AML-193 (cell line): ENCODE results near the gene PHF23.

Experiments used
- DNase-seq, 2 experiments: peaks; one replicate each; lab custom pipeline; 2025; lab: John Stamatoyannopoulos, UW

Gene PHF23

DNA sequence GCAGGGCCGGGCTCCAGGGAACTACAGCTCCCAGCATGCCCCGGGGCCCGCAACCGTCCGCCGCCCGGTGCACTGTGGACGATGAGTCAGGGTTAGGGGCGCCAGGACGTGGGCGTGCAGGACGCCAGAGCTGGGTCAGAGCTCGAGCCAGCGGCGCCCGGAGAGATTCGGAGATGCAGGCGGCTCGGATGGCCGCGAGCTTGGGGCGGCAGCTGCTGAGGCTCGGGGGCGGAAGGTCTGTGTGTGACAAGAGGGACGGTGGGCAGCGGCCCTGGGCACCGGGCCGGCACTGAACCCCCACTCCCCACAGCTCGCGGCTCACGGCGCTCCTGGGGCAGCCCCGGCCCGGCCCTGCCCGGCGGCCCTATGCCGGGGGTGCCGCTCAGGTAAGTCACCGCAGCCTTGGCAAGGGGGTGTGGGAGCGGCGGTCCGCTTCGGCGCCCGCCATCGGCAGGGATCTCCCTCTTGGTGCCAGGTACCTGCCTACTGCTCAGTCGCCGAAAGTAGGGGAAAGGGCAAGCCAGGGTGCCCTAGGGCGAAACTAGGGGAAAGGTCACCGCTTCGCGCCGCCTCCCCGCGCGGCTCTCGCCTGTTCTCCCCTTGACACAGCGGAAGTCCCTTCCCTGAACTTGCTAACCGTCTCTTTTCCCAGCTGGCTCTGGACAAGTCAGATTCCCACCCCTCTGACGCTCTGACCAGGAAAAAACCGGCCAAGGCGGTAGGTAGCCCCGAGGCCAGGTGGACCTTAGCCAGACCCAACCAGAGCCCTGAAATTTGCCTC, 19.3 kb downstream of the PHF23 start, which contains the start of the genes ACADVL and DLG4:
Gene ACADVL (plus strand): TSS at position 127 of the 781 bp plus-strand sequence. CDS start 47 bp downstream, at position 174.
Gene DLG4 (minus strand): TSS at position 25 of the 781 bp plus-strand sequence.
- peak; percentile 19 to 54 for DNase-seq

- no peak for DNase-seq
Observed at GRCh38 chr17:7219229-7219811, 19.9 kb downstream of the PHF23 start.

- no peak for DNase-seq
Observed at GRCh38 chr17:7218758-7219157, 20.5 kb downstream of the PHF23 start.

GRCh38 chr17:7218166-7218565, 21.1 kb downstream of the PHF23 start:
- no peak for DNase-seq

GRCh38 chr17:7217113-7217987, 21.9 kb downstream of the PHF23 start:
- DNase-seq, result peak; percentile 6 to 8

DNA sequence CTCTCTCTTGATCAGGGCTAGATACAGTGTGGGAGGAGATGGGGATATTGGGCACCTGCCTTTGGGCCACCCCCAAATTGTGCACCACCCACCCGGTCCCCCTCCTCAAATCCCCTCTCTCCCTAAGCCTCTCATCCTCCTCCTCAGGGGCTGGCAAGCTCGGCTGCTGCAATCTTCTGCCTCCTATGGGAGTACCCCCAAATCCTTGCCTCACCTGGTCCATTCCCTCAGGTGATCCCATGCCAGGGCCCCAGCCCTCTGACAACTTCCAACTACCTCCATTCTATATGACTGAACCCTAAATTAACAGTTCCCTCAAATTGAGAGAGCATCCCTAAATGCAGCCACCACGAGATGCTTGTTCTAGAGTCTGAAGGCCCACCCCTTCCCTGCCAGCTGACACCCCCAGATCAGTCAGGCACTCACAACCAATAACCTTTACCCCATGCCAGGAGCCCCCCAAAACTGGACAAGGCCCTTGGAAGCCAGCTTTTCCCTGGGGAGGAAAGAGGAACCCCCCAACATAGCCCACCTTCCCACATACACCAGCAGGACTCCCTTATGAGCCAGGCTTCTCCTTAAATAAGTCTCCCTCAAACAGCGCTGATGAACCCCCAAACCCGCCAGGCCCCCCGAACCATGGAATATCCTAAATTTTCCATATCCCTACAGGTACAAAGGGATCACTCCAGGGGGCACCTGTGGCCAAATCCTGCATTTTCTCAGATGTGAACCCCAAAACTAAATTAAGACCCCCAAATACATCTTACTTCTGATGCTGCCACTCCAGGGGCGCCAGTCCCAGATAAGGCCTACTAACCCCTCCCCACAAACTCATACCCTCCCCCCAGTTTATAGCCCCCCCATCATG, 22.8 kb downstream of the PHF23 start:
- DNase-seq, result no peak

- DNase-seq, result no peak
Observed at GRCh38 chr17:7215652-7216180, 23.5 kb downstream of the PHF23 start.

DNA sequence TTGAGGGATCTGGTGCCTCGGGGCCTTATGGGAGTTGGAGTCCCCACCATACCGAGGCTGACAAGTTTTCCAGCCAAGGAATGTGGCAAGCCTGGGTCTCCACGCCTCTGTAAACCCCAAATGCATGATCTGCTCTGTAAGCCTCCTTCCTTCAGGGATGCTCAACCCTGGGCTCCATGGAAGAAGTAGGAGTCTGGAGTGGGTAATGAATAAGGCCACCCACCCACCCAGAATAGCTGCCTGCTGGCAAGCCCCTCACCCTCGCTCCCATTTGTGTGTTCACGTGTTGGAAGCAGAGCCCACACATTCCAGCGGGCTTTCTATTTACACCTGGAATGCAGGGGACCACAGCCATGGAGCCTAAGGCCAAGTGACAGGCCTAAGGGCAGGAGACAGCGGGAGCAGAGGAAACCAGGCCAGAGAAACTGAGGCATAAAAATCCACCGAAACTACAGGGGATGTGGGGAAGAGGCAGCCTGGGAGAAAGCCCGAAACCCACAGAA, 24.1 kb downstream of the PHF23 start:
- DNase-seq, result no peak

DNA sequence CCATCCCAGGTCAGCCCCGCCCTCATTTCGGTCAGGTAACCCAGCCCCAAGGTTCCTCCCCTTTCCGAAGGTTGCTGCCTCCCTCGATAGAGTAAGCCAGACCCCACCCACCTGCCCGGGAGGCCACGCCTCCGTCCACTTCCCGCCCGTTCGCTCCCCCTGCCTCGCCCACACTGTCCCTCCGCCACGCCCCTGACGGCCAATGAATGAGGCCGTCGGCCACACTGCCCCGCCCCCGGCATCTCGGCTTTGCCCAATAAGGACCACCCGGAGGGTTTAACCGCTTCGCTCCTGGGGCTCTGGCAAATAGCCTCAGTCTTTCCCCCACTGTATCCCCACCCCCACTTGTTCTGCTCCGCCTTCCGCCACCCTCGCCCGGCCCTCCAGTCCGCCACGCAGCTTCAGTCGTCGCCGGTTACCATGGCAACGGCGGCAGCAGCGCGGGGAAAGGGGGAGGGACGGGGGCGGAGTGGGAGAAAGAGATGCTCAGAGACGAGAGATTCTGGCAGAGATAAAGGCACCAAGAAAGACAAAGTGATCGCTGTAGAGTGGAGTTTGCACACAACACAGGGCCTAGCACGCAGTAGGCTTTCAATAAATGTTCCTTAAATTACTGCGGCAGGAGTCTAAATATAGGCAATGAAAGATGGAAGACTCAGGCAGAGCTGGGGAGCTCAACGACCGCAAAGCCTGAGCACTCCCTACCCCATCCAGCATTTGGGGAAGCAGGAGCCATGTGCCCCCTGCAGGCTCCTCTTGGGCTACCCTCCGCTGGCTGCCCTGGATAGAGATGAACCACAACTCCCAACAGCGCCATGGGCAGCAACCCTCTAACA, 24.7 kb downstream of the PHF23 start:
- DNase-seq, result peak; percentile 70 to 73

DNA sequence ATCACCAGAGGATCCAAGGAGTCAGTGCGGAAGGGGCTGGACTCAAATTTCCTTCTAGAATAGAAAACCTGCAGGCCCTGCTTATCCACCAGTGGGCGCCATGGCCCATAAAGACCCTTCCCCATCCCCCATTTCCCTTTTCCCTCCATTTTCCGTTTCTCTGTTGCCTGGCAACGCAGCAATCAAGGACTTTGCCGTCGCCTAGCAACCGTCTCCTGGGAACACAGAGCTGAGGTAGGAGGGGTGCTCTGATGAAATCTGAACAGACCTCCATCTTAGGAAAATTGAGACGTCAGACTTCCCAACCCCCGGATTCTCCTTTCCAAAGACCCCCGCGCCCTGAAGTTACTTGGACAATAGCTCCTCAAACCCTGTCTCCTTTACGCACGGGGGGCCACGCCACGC, 25.4 kb downstream of the PHF23 start:
- peak; percentile 26 to 27 for DNase-seq

GRCh38 chr17:7211491-7212273, 27.6 kb downstream of the PHF23 start:
- DNase-seq, result no peak

- DNase-seq, result no peak
Observed at GRCh38 chr17:7208754-7209460, 30.4 kb downstream of the PHF23 start.

DNA sequence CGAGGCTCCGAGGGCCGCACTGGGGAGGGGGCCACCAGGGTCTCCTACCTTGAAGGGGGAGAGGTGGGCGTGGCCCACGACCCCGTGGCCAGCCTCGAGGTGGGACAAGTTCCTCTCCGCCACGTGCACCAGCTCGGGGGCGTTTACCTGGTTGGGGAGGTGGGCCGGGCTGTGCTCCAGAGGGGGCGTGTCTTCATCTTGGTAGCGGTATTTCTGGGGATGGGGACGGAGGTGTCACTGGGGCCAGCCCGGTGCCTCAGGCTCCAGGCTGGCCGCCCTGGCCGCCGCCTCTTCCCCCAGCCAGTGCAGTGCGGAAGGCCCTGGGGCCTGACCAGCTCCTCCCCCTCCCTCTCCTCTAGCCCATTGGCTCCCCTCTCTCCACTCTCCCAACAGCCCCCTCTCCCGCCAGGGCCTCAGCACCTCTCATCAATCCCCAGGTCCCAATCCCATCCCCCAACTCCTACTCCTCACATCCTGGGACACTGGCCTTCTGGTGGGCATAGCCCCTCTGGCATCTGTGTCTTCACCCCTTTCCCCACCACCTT, 31.2 kb downstream of the PHF23 start:
- DNase-seq, result no peak

GRCh38 chr17:7207120-7208001, 31.9 kb downstream of the PHF23 start:
- DNase-seq, result no peak

- no peak for DNase-seq
Observed at GRCh38 chr17:7205561-7205960, 33.7 kb downstream of the PHF23 start.

DNA sequence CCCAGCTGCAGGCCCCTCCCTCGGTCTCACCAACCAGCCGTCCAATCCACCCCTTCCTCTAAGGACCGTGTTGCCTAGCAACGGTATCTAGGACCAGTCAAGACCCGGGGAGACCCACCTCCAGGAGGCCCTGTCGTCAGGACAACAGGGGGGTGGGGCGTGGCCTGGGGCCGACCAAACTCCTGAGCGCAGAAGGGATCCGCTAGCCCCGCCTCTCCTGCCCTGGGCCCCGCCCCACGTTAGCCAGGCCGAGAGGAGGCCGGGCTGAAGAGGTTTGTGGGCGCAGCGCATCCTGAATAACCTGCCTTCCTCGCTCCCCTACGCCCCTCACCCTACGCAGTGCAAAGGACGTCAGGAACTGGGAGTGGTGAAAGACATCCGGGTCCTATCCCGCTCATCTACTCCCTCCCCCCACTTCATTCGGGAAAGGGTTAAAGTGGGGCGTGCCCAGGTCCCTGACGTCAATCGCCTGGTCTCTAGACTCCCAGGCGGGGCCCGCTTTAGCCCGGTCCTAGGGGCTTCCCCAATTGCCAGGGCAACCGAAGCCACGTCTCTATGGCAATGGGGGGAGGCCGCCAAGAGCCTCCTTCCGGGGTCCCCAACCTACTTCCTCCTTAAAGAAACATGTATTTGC, 34.3 kb downstream of the PHF23 start:
- DNase-seq, result no peak

- DNase-seq, result no peak
Observed at GRCh38 chr17:7204336-7204735, 34.9 kb downstream of the PHF23 start.
